K562 (cell line): ENCODE data around the gene PDE6B. TPM values are rescaled to one million over a fixed set of nuclear protein-coding genes. Genes with fewer than 3 reads are reported as not detected.

Source experiments
- ATAC-seq: fragments of 200-7000 bp; cut with Tn5 transposase; 3 replicates; pipeline ENCODE4 v1.9.1; 2020; ENCODE audit warnings: moderate library complexity
- BruUV-seq: library from RNA; stranded (reverse); fragments of 400-500 nt; replicated peaks from 2 replicates; lab custom pipeline; 2021; lab: Mats Ljungman, UMichigan
- CTCF ChIA-PET: fragments of 300-600 bp; formaldehyde crosslinking; extraction: SDS; loops from one replicate; lab custom pipeline; 2021; ENCODE audit warnings: low intra/inter-chr PET ratio; lab: Yijun Ruan, JAX
- POLR2A ChIA-PET: fragments of 300-600, 350-650 bp; sonication (Branson Sonifier 250); formaldehyde crosslinking; extraction: SDS; loops from one replicate; lab custom pipeline; 2021; ENCODE audit warnings: antibody characterized with exemption, inconsistent platforms; lab: Yijun Ruan, JAX
- DNase-seq, 4 experiments: peaks; one replicate each; pipeline versions ENCODE4 v3.0.0 to v3.0.0-alpha.2; 2011 to 2018; ENCODE audit warnings: low spot score in 3 of 4, mixed read lengths in 3 of 4; ENCODE audit errors: extremely low read depth in 1 of 4
- FAIRE-seq: peaks from 2 replicates; lab custom pipeline; 2011; peaks lifted over from hg19 to GRCh38; lab: Jason Lieb, UNC
- H2AFZ ChIP-seq: 2 replicates; pipeline ENCODE4 v1.6.0; 2011; ENCODE audit warnings: low read depth, low read length, control low read depth, inconsistent platforms
- H3K27ac ChIP-seq: fragments of 200-600 bp; 3 replicates; pipeline ENCODE4 v1.8.0; 2011; ENCODE audit warnings: low read depth, mild to moderate bottlenecking, control low read depth, inconsistent platforms, low read length, moderate library complexity, mixed read lengths; ENCODE audit errors: extremely low read depth
- H3K27me3 ChIP-seq, 2 experiments: fragments of 300-600 bp in 1 of 2; 2 replicates in 1 of 2; 3 replicates in 1 of 2; pipeline versions ENCODE4 v1.6.0 to v1.8.0; 2011; ENCODE audit warnings: inconsistent platforms in 2 of 2, low read length in 2 of 2, mild to moderate bottlenecking in 1 of 2, mixed read lengths in 1 of 2, moderate library complexity in 1 of 2; ENCODE audit not compliant: control insufficient read depth in 2 of 2, insufficient read depth in 2 of 2
- H3K36me3 ChIP-seq: fragments of 300-600 bp; 3 replicates; pipeline ENCODE4 v1.8.0; 2011; ENCODE audit warnings: mild to moderate bottlenecking, low read length, inconsistent platforms; ENCODE audit not compliant: control insufficient read depth, insufficient read depth
- H3K4me1 ChIP-seq, 2 experiments: fragments of 200-600 bp in 1 of 2; replicated peaks in 1 of 2; 2 replicates in 1 of 2; 3 replicates in 1 of 2; pipeline versions ENCODE4 v1.5.1 to v1.8.0; 2011; ENCODE audit warnings: inconsistent platforms in 2 of 2, low read length in 2 of 2, mild to moderate bottlenecking in 1 of 2, mixed read lengths in 1 of 2, moderate library complexity in 1 of 2; ENCODE audit not compliant: control insufficient read depth in 2 of 2, insufficient read depth in 2 of 2
- H3K4me2 ChIP-seq: 2 replicates; pipeline ENCODE4 v1.6.1; 2011; ENCODE audit warnings: low read length, control low read depth, inconsistent platforms, mixed read lengths; ENCODE audit not compliant: insufficient read depth
- H3K4me3 ChIP-seq: fragments of 200-600 bp; sonication (generic), shearing (Covaris generic); 2 replicates; pipeline ENCODE4 v1.5.1; 2016; ENCODE audit warnings: control low read depth, inconsistent platforms
- H3K79me2 ChIP-seq: fragments of 200-600 bp; 3 replicates; pipeline ENCODE4 v1.8.0; 2011; ENCODE audit warnings: low read length, inconsistent platforms; ENCODE audit not compliant: control insufficient read depth, insufficient read depth
- H3K9ac ChIP-seq, 2 experiments: 2 replicates each; pipeline versions ENCODE4 v1.6.0 to v1.6.1; 2011; ENCODE audit warnings: low read depth in 2 of 2, low read length in 2 of 2, control low read depth in 1 of 2, inconsistent platforms in 1 of 2, mild to moderate bottlenecking in 1 of 2, mixed read lengths in 1 of 2; ENCODE audit not compliant: insufficient read depth in 1 of 2
- H3K9me1 ChIP-seq: one replicate; pipeline ENCODE4 v1.6.0; 2011; ENCODE audit warnings: inconsistent platforms, mild to moderate bottlenecking, low read length, moderate library complexity; ENCODE audit not compliant: control insufficient read depth, insufficient read depth
- H3K9me3 ChIP-seq: replicated peaks from 2 replicates; pipeline ENCODE4 v1.5.1; 2011; ENCODE audit warnings: low read depth, low read length, inconsistent platforms; ENCODE audit not compliant: control insufficient read depth, insufficient read depth
- H4K20me1 ChIP-seq: replicated peaks from 2 replicates; pipeline ENCODE4 v1.6.1; 2011; ENCODE audit warnings: low read length, inconsistent platforms, mixed read lengths; ENCODE audit not compliant: control insufficient read depth, insufficient read depth
- CAMTA2 ChIP-seq: fragments of 250-450 bp; sonication (Bioruptor Pico); conservative IDR thresholded peaks from 2 replicates; pipeline ENCODE4 v1.5.1; 2022
- PBX2 ChIP-seq, 2 experiments: IDR thresholded peaks in 1 of 2; conservative IDR thresholded peaks in 1 of 2; 2 replicates each; pipeline ENCODE4 v1.6.1; 2016; ENCODE audit warnings: low read depth in 2 of 2, mild to moderate bottlenecking in 1 of 2, missing compliant biosample characterization in 1 of 2, missing genetic modification characterization in 1 of 2, moderate library complexity in 1 of 2
- POLR2G ChIP-seq: fragments of 200-400 bp; formaldehyde crosslinking; IDR thresholded peaks from 2 replicates; pipeline ENCODE4 v1.6.1; 2017; ENCODE audit warnings: low read depth, mild to moderate bottlenecking, antibody characterized with exemption, low read length, moderate library complexity
- SIX5 ChIP-seq, 2 experiments: IDR thresholded peaks; 2 replicates each; pipeline ENCODE4 v1.6.1; 2011; ENCODE audit warnings: low read length in 2 of 2, borderline replicate concordance in 1 of 2, low read depth in 1 of 2, mild to moderate bottlenecking in 1 of 2, moderate library complexity in 1 of 2; ENCODE audit not compliant: insufficient read depth in 1 of 2
- VEZF1 ChIP-seq: fragments of 200-800 bp; sonication (Bioruptor generic); IDR thresholded peaks from 2 replicates; pipeline ENCODE4 v1.6.1; 2017; ENCODE audit warnings: missing genetic modification characterization, missing compliant biosample characterization
- ZNF239 ChIP-seq: fragments of 250-450 bp; sonication (Bioruptor Pico); IDR thresholded peaks from 2 replicates; pipeline ENCODE4 v1.4.0; 2020; ENCODE audit warnings: mild to moderate bottlenecking
- WGBS: fragments of 100-300 bp; shearing (Covaris generic); methylation state at CpG from one replicate; pipeline ENCODE4 v1.1.6; 2016; ENCODE audit warnings: low coverage, mixed read lengths; ENCODE audit not compliant: insufficient coverage; ENCODE audit errors: missing lambda C conversion rate; 5-methylcytosine and 5-hydroxymethylcytosine counted together
- in situ Hi-C: fragments of 300-500 bp; cut with MboI; formaldehyde crosslinking; loops from 4 replicates; pipeline ENCODE4 v1.15.0; 2018; ENCODE audit warnings: inconsistent platforms, mixed read lengths
- intact Hi-C: fragments of 100-400 bp; cut with micrococcal nuclease; formaldehyde crosslinking; loops from 2 replicates; pipeline ENCODE4 v1.14.2; 2022
- polyA plus RNA-seq, 8 experiments: library from polyadenylated mRNA; depleted of rRNA in 4 of 8; stranded (reverse) in 5 of 8; unstranded in 3 of 8; fragments of >200 nt; fragmentation: Nextera tagmentation in 2 of 8; fragmentation: Illumina TruSeq in 1 of 8; extraction: Ambion mirVana in 2 of 8; extraction: Trizol in 1 of 8; gene quantifications; 2 replicates each; pipeline versions ENCODE4 v1.2.1 to v1.2.3, GENCODE V29; 2011 to 2014; ENCODE audit warnings: inconsistent platforms in 1 of 8, missing spikeins in 1 of 8
- total RNA-seq, 7 experiments: library from RNA; depleted of rRNA in 6 of 7; stranded (reverse); fragments of >200 nt in 6 of 7; fragmentation: Illumina TruSeq in 2 of 7; extraction: Trizol in 2 of 7; gene quantifications; 2 replicates each; pipeline versions ENCODE4 v1.2.1 to v1.2.3, GENCODE V29; 2011 to 2021; ENCODE audit warnings: low replicate concordance in 1 of 7

PDE6B gene
- total and polyA plus RNA-seq, 9 of the 15 experiments (the other 6 are each of a cell fraction or from before 2014, with no cell fraction given): 0.04 TPM; not detected in 8

GRCh38 chr4:675980-676870, 50.9 kb downstream of the PDE6B start (continued):
- TF ChIP-seq PBX2 (CRISPR knock-in tag; IDR thresholded peaks at IDR 0.05; ENCODE audit: low read depth) (no peak), PBX2 (tag; conservative IDR thresholded peaks at IDR 0.05; ENCODE audit: low read depth) (no peak), SIX5 (IDR thresholded peaks at IDR 0.05; ENCODE audit: borderline replicate concordance in 1 of 2, insufficient read depth in 1 of 2, low read depth in 1 of 2, low read length in 2 of 2) (no peak)
- TF ChIP-seq, all 486 proteins: peak for 9

DNA sequence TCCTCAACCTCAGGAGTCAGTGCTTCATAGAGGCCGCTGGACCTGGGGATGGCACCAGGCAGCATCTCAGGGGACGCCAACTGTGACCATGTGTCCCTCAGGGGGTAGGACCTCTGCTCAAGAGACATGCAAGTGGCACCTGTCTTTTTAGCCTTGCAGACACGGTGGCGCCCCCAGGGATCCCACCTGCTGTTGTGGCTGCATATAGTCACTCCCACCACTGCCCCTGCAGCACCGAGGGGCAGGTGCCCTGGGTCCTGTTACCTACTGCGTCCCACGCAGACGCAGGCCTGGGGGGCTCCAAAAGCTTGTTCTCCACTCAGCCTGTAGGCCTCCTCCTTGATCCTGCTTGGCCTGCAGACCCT, 51.5 kb downstream of the PDE6B start:
- 75% methylated on average over 8 of the region's 8 CpGs for whole genome bisulfite sequencing
- intact Hi-C loops: no loop called here
- no peak for FAIRE-seq
- Histone ChIP-seq H3K27ac (no peak overlapping the region), H4K20me1 (peaks cover 5% of the 10 kb centered on the region; the same call in 1 of the 2 replicates), H3K36me3 (peaks cover 17% of the 10 kb centered on the region), H3K9me1 (no peaks in the 10 kb centered on the region), H3K9ac (peak overlapping the region in 1 of 2 experiments; percentile 85; a peak in 2 of 4 replicates), H3K4me2 (no peak overlapping the region), H3K27me3 (no peaks in the 10 kb centered on the region), H3K79me2 (peaks cover 22% of the 10 kb centered on the region), H3K9me3 (no peaks in the 10 kb centered on the region), H2AFZ (no peak overlapping the region), H3K4me3 (no peak overlapping the region), H3K4me1 (peaks cover 15 to 83% of the 10 kb centered on the region in 2 experiments)
- ChIA-PET POLR2A (no interaction called here), CTCF (no interaction called here)
- no peak for ATAC-seq
- TF ChIP-seq CAMTA2 (CRISPR knock-in tag) (no peak), POLR2G (peak; percentile 12; the same call in 1 of the 2 replicates), ZNF239 (CRISPR knock-in tag) (no peak), VEZF1 (CRISPR knock-in tag) (no peak)
- BruUV-seq: no TSS peak
- in situ Hi-C loops: no loop called here
- DNase-seq: no peak
